HAP-1 (cell line): Measurements from ENCODE around the gene MED15.
"Not testable (repeated sequence)": the region's sequence is repeated elsewhere in the genome, so short reads cannot be mapped to it uniquely, and the experiment has no call there.

Source experiments
- DNase-seq, 2 experiments: peaks; one replicate each; pipeline ENCODE4 v3.0.0-alpha.2; 2016 to 2020; ENCODE audit warnings: low spot score in 2 of 2
- H3K27me3 ChIP-seq: fragments of 250-450 bp; sonication (Bioruptor Pico); 2 replicates; pipeline ENCODE4 v1.5.1; 2020; ENCODE audit warnings: low read depth, mild to moderate bottlenecking, moderate library complexity
- H3K36me3 ChIP-seq: fragments of 250-450 bp; sonication (Bioruptor Pico); replicated peaks from 2 replicates; pipeline ENCODE4 v1.5.1; 2020; ENCODE audit warnings: mild to moderate bottlenecking
- H3K4me1 ChIP-seq: fragments of 250-450 bp; sonication (Bioruptor Pico); 2 replicates; pipeline ENCODE4 v1.5.1; 2020; ENCODE audit warnings: mild to moderate bottlenecking
- H3K4me3 ChIP-seq: fragments of 250-450 bp; sonication (Bioruptor Pico); 2 replicates; pipeline ENCODE4 v1.5.1; 2020; ENCODE audit warnings: mild to moderate bottlenecking, moderate library complexity
- H3K9me3 ChIP-seq: fragments of 250-450 bp; sonication (Bioruptor Pico); 2 replicates; pipeline ENCODE4 v1.5.1; 2020; ENCODE audit warnings: mild to moderate bottlenecking, moderate library complexity
- in situ Hi-C: fragments of 300-500 bp; cut with MboI; formaldehyde crosslinking; loops from 3 replicates; pipeline ENCODE4 v1.14.3; 2020; ENCODE audit warnings: low sequenced_read_pairs, inconsistent platforms, mixed read lengths

The MED15 gene

GRCh38 chr22:20607157-20607907, 99.9 kb downstream of the MED15 start:
- DNase-seq = no peak
- H3K27me3 ChIP-seq = no peaks in the 10 kb centered on the region
- H3K4me3 ChIP-seq = no peak overlapping the region
- in situ Hi-C loops = no loop called here
- no peaks in the 10 kb centered on the region for H3K36me3 ChIP-seq
- H3K9me3 ChIP-seq = no peaks in the 10 kb centered on the region
- H3K4me1 ChIP-seq = no peaks in the 10 kb centered on the region

GRCh38 chr22:20610243-20610686, 102.9 kb downstream of the MED15 start:
- Histone ChIP-seq H3K36me3 (no peaks in the 10 kb centered on the region), H3K4me3 (no peak overlapping the region), H3K4me1 (no peaks in the 10 kb centered on the region), H3K9me3 (no peaks in the 10 kb centered on the region), H3K27me3 (no peaks in the 10 kb centered on the region)
- in situ Hi-C loops = loop anchor here (10.0 kb wide), 1 partner anchor 85 kb away; no protein-coding TSS in a partner anchor
- DNase-seq = no peak

GRCh38 chr22:20610757-20611156, 103.3 kb downstream of the MED15 start:
- in situ Hi-C loops = loop anchor here (10.0 kb wide), 1 partner anchor 84 kb away; no protein-coding TSS in a partner anchor
- H3K27me3 ChIP-seq = no peaks in the 10 kb centered on the region
- H3K4me1 ChIP-seq = no peaks in the 10 kb centered on the region
- no peak for DNase-seq
- no peaks in the 10 kb centered on the region for H3K9me3 ChIP-seq
- no peak overlapping the region for H3K4me3 ChIP-seq
- no peaks in the 10 kb centered on the region for H3K36me3 ChIP-seq

DNA sequence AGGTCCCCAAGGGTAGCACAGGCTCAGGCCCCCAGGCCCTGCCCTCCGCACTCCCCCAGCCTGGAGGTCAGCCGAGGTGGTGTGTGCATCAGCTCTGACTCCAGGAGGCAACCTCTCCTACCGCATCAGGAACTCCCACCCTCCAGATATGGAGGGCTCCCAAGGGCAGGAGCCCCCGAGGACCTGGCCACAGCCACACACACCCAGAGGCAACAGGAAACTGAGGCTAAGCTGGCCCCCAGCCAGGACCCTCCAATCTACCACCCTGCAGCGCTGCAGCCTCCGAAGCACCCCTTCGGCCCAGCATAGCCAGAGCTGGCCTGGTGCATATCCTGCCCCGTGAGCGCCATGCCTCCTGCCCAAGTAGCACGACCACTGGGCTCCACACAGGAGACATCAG, 104.0 kb downstream of the MED15 start:
- Histone ChIP-seq H3K9me3 (no peaks in the 10 kb centered on the region), H3K36me3 (no peaks in the 10 kb centered on the region), H3K27me3 (no peaks in the 10 kb centered on the region), H3K4me3 (no peak overlapping the region), H3K4me1 (no peaks in the 10 kb centered on the region)
- in situ Hi-C loops = loop anchor here (10.0 kb wide), 1 partner anchor 83 kb away; no protein-coding TSS in a partner anchor
- no peak for DNase-seq

GRCh38 chr22:20613301-20613700, 105.9 kb downstream of the MED15 start:
- no peak for DNase-seq
- no peaks in the 10 kb centered on the region for H3K27me3 ChIP-seq
- no peaks in the 10 kb centered on the region for H3K36me3 ChIP-seq
- no peak overlapping the region for H3K4me3 ChIP-seq
- in situ Hi-C loops = loop anchor here (10.0 kb wide), 1 partner anchor 82 kb away; no protein-coding TSS in a partner anchor
- H3K4me1 ChIP-seq = no peaks in the 10 kb centered on the region
- H3K9me3 ChIP-seq = no peaks in the 10 kb centered on the region

- no peaks in the 10 kb centered on the region for H3K27me3 ChIP-seq
- no peak for DNase-seq
- in situ Hi-C loops = loop anchor here (10.0 kb wide), 1 partner anchor 80 kb away; no protein-coding TSS in a partner anchor
- no peaks in the 10 kb centered on the region for H3K36me3 ChIP-seq
- H3K9me3 ChIP-seq = no peaks in the 10 kb centered on the region
- H3K4me1 ChIP-seq = no peaks in the 10 kb centered on the region
- no peak overlapping the region for H3K4me3 ChIP-seq
Measured at GRCh38 chr22:20615021-20615420, 107.6 kb downstream of the MED15 start.

DNA sequence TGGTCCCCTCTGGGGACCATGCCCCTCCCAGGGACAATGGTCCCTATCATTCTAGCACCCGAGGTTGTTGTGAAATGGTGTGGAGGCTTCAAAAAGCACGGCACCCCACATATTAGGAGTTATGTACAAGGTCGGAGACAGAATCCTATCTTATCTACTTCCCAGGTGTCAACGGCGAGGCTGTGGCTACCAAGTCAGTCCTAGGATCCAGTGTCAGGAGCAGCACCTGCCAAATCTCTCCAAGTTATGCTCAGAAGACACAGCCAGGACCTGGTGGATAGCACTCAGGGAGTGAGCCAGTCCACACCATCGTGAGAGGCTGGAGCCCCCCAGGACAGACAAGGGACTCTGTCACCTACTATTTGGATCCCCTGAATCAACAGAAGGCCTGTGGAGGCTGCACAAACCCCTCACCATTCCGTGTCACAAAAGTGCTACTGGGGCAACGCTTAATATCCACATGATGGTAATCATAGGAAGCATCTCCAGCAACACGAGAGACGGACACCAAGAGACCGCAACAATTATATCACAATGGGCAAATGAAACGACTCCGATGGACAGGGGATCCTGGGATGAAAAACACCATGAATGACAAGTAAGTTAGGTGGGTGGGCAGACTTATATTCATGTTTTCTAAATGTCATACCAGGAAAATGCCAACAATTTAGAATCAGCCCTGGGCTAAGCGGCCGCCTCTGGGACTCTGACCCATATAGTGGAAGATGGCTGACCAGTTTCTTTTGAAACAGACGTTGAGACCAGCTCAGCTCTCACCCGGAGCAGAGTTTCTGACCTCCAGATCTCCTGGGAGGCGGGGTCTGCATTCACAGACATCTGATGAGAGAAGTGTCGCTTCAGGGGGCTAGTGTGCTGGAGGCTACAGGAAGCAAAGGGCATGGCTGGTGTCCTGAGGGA, 108.4 kb downstream of the MED15 start:
- no peaks in the 10 kb centered on the region for H3K27me3 ChIP-seq
- H3K4me1 ChIP-seq = no peaks in the 10 kb centered on the region
- H3K36me3 ChIP-seq = no peaks in the 10 kb centered on the region
- no peak overlapping the region for H3K4me3 ChIP-seq
- H3K9me3 ChIP-seq = no peaks in the 10 kb centered on the region
- in situ Hi-C loops = loop anchor here (10.0 kb wide), 1 partner anchor 79 kb away; no protein-coding TSS in a partner anchor
- DNase-seq = no peak

DNA sequence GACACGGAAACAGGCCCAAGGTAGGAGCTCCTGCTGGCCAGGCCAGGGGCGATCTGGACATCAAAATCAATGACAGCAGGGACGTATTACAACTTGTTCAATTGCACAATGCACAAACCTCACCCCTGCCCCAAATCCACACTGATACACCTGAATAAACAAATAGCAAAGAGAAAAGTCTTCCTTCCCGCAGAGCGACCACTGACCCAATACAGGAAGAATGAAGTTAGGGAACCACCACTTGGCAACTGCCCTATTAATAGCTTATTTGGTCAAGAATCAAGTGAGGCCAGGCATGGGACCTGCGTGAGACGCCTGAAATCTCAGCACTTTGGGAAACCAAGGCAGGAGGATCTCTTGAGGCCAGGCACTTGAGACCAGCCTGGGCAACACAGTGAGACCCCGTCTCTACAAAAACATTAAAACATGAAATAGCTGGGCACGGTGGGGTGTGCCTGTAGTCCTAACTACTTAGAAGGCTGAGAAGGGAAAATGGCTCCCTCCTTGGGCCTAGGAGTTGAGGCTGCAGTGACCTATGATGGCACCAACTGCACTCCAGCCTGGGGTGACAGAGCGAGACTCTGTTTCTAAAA, 109.1 kb downstream of the MED15 start:
- Histone ChIP-seq H3K27me3 (no peaks in the 10 kb centered on the region), H3K36me3 (no peaks in the 10 kb centered on the region), H3K4me1 (no peaks in the 10 kb centered on the region), H3K9me3 (no peaks in the 10 kb centered on the region), H3K4me3 (no peak overlapping the region)
- no peak for DNase-seq
- in situ Hi-C loops = loop anchor here (10.0 kb wide), 1 partner anchor 78 kb away; no protein-coding TSS in a partner anchor

- H3K36me3 ChIP-seq = no peaks in the 10 kb centered on the region
- H3K27me3 ChIP-seq = no peaks in the 10 kb centered on the region
- no peaks in the 10 kb centered on the region for H3K9me3 ChIP-seq
- no peaks in the 10 kb centered on the region for H3K4me1 ChIP-seq
- DNase-seq = no peak
- in situ Hi-C loops = loop anchor here (10.0 kb wide), 1 partner anchor 76 kb away; no protein-coding TSS in a partner anchor
- no peak overlapping the region for H3K4me3 ChIP-seq
Measured at GRCh38 chr22:20618488-20618887, 111.1 kb downstream of the MED15 start.

- DNase-seq = no peak
- H3K36me3 ChIP-seq = no peaks in the 10 kb centered on the region
- no peaks in the 10 kb centered on the region for H3K9me3 ChIP-seq
- H3K4me3 ChIP-seq = no peak overlapping the region
- in situ Hi-C loops = loop anchor here (10.0 kb wide), 1 partner anchor 76 kb away; no protein-coding TSS in a partner anchor
- no peaks in the 10 kb centered on the region for H3K27me3 ChIP-seq
- no peaks in the 10 kb centered on the region for H3K4me1 ChIP-seq
Measured at GRCh38 chr22:20619045-20619892, 111.9 kb downstream of the MED15 start.

GRCh38 chr22:20619893-20620194, 112.4 kb downstream of the MED15 start:
- H3K4me1 ChIP-seq, H3K9me3 ChIP-seq, DNase-seq, H3K27me3 ChIP-seq, H3K4me3 ChIP-seq, H3K36me3 ChIP-seq: not testable (repeated sequence)
- in situ Hi-C loops = loop anchor here (10.0 kb wide), 1 partner anchor 75 kb away; no protein-coding TSS in a partner anchor

DNA sequence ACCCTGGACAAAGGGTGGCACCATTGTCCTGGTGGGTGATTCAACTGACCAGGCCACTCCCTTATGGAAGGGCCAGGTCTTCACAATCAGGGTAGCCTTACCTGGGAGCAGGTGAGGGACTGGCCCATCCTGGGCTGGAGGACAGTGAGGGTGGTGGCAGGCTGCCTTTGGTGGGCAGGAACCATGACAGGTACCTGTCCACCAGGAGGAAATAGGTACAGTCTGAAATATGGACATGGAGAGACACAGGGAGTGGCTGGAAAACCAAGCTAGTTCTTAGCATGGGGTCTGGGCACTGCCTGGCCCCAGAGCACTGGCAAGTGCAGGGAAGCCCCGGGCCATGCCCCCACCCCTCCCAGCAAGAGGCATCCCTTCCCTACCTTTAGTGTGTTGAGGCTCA, 113.8 kb downstream of the MED15 start:
- Histone ChIP-seq H3K27me3 (no peaks in the 10 kb centered on the region), H3K36me3 (no peaks in the 10 kb centered on the region), H3K4me3 (no peak overlapping the region), H3K9me3 (no peaks in the 10 kb centered on the region), H3K4me1 (no peaks in the 10 kb centered on the region)
- no peak for DNase-seq
- in situ Hi-C loops = no loop called here
